Gastrocnemius medialis (tissue), 4 donors: Measurements from ENCODE around the gene COL4A1.

ENCODE experiments used
- POLR2A ChIP-seq, 2 donors: fragments of 450-650 bp; IDR thresholded peaks; one replicate each; pipeline ENCODE4 v1.6.1; 2017; ENCODE audit warnings: antibody characterized with exemption in 2 of 2, mild to moderate bottlenecking in 2 of 2, moderate library complexity in 2 of 2
- TF ChIP-seq, protein P1 (sequence below), 5 experiments: fragments of 450-650 bp in 3 of 5; fragments of 200-600 bp in 2 of 5; sonication (generic) in 2 of 5; IDR thresholded peaks in 4 of 5; conservative IDR thresholded peaks in 1 of 5; 1 replicate in 4 of 5; 2 replicates in 1 of 5; pipeline ENCODE4 v1.5.1; 2016 to 2019; ENCODE audit warnings: antibody characterized with exemption in 5 of 5, mild to moderate bottlenecking in 3 of 5, moderate library complexity in 3 of 5

DNA sequence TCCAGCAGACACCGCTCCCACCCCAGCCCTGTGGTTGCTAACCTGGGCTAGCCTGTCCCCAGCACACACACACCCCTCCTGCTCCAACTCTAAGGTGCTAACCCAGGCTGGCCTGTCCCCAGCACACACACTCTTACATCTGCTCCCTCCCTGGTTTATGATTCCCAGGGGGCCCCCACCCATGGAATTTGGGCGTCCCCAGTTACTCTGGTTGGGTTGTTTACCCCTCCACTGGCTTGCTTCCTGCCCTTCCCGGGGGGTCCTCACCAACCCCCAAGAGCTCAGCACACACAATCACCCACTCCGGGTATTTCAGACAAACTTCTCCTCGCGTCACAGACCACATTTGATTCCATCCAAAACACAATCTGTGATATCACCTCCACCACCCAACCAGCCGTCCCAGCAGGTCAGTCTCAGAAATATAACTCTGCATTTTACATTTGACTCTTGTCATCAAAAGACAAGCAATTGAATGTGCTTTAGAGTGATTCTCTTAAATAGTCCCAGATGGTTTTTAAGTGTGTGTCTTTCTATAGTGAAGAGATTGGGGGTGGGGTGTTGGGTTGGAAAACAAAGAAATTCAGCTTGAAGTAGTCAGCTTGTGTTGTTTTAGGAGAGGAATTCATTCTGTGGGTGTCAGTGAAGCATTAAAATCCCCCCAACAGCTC is 20.2 kb upstream of the COL4A1 start:
- TF ChIP-seq, protein P1, sequence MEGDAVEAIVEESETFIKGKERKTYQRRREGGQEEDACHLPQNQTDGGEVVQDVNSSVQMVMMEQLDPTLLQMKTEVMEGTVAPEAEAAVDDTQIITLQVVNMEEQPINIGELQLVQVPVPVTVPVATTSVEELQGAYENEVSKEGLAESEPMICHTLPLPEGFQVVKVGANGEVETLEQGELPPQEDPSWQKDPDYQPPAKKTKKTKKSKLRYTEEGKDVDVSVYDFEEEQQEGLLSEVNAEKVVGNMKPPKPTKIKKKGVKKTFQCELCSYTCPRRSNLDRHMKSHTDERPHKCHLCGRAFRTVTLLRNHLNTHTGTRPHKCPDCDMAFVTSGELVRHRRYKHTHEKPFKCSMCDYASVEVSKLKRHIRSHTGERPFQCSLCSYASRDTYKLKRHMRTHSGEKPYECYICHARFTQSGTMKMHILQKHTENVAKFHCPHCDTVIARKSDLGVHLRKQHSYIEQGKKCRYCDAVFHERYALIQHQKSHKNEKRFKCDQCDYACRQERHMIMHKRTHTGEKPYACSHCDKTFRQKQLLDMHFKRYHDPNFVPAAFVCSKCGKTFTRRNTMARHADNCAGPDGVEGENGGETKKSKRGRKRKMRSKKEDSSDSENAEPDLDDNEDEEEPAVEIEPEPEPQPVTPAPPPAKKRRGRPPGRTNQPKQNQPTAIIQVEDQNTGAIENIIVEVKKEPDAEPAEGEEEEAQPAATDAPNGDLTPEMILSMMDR (IDR thresholded peaks at IDR 0.05 in 4 of 5, conservative IDR thresholded peaks at IDR 0.05 in 1 of 5): no peak
- TF ChIP-seq POLR2A (IDR thresholded peaks at IDR 0.05): no peak
